HG02970 (cell line): ENCODE measurements around the gene DIAPH3.
A peak's percentile ranks its signal among the peaks of the same experiment; 100 is the strongest.

ENCODE experiments used
- ATAC-seq: cut with Tn5 transposase; IDR thresholded peaks from one replicate; pipeline ENCODE4 v1.9.1; 2021; ENCODE audit warnings: mild to moderate bottlenecking, moderate library complexity, moderate number of reproducible peaks; ENCODE audit not compliant: unreplicated experiment, low FRiP score

Gene DIAPH3

GRCh38 chr13:59690857-59691500 lies 472.7 kb downstream of the DIAPH3 start:
- no peak for ATAC-seq

- ATAC-seq: no peak
Observed at GRCh38 chr13:59689057-59689456, 474.7 kb downstream of the DIAPH3 start.

- no peak for ATAC-seq
Observed at GRCh38 chr13:59686798-59687394, 476.8 kb downstream of the DIAPH3 start.

GRCh38 chr13:59684105-59684504 lies 479.6 kb downstream of the DIAPH3 start:
- no peak for ATAC-seq

- no peak for ATAC-seq
Observed at GRCh38 chr13:59681636-59682311, 482.0 kb downstream of the DIAPH3 start.

GRCh38 chr13:59680429-59681024 lies 483.2 kb downstream of the DIAPH3 start:
- no peak for ATAC-seq

- ATAC-seq: no peak
Observed at GRCh38 chr13:59679254-59679653, 484.5 kb downstream of the DIAPH3 start.

GRCh38 chr13:59677966-59678814 lies 485.5 kb downstream of the DIAPH3 start:
- peak; percentile 52 for ATAC-seq

- ATAC-seq: no peak
Observed at GRCh38 chr13:59677430-59677829, 486.3 kb downstream of the DIAPH3 start.

GRCh38 chr13:59674616-59675015 lies 489.1 kb downstream of the DIAPH3 start:
- no peak for ATAC-seq

- ATAC-seq: no peak
Observed at GRCh38 chr13:59673286-59673685, 490.4 kb downstream of the DIAPH3 start.

GRCh38 chr13:59672445-59672844 lies 491.3 kb downstream of the DIAPH3 start:
- no peak for ATAC-seq

GRCh38 chr13:59671881-59672280 lies 491.8 kb downstream of the DIAPH3 start:
- ATAC-seq: no peak

GRCh38 chr13:59666504-59666903 lies 497.2 kb downstream of the DIAPH3 start:
- no peak for ATAC-seq

- no peak for ATAC-seq
Observed at GRCh38 chr13:59665732-59666131, 498.0 kb downstream of the DIAPH3 start.

- ATAC-seq: no peak
Observed at GRCh38 chr13:59665184-59665583, 498.5 kb downstream of the DIAPH3 start.

GRCh38 chr13:59664586-59664985 lies 499.1 kb downstream of the DIAPH3 start:
- no peak for ATAC-seq

- no peak for ATAC-seq
Observed at GRCh38 chr13:59663707-59664106, 500.0 kb downstream of the DIAPH3 start.

- no peak for ATAC-seq
Observed at GRCh38 chr13:59660582-59660981, 503.1 kb downstream of the DIAPH3 start.

GRCh38 chr13:59659981-59660380 lies 503.7 kb downstream of the DIAPH3 start:
- no peak for ATAC-seq
